ENCODE data around the gene OTOL1.
"Not testable (repeated sequence)": the region's sequence is repeated elsewhere in the genome, so short reads cannot be mapped to it uniquely, and the experiment has no call there.

OTOL1 gene

DNA sequence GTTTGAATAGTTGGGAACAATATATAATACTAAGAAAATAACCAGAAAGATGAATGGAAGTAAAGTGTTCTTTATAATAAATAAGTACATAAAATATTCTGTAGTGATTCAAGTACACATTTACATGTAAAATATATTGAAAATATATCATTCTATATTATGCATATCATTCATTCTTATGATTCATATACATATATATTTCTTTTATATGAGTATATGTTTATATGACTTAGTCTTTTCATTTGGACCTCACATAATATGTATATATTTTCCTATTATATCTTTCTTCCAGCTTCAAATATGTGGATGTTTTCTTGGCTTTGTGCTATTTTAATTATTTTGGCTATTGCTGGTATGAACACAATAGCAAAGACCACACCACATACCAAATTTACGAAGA, at the start of gene OTOL1:
Gene OTOL1 (plus strand): TSS at position 301 of the 400 bp plus-strand sequence. CDS start 0 bp downstream, at position 301.
- in situ Hi-C loops (cut with HindIII; ENCODE audit: low pct_unique_long_range_greater_than_20kb, low sequenced_read_pairs), result no loop called here
- no peak for TF ChIP-seq JUND (IDR thresholded peaks at IDR 0.05; ENCODE audit: low read depth)
- no peak for DNase-seq (ENCODE audit: low read depth in 1 of 2, low spot score in 1 of 2)

- no peak for TF ChIP-seq JUND (IDR thresholded peaks at IDR 0.05; ENCODE audit: low read depth)
- in situ Hi-C loops (cut with HindIII; ENCODE audit: low pct_unique_long_range_greater_than_20kb, low sequenced_read_pairs), result no loop called here
- no peak for DNase-seq (ENCODE audit: low read depth in 1 of 2, low spot score in 1 of 2)
Measured at GRCh38 chr3:161449785-161450184, 46.8 kb upstream of the OTOL1 start.

DNA sequence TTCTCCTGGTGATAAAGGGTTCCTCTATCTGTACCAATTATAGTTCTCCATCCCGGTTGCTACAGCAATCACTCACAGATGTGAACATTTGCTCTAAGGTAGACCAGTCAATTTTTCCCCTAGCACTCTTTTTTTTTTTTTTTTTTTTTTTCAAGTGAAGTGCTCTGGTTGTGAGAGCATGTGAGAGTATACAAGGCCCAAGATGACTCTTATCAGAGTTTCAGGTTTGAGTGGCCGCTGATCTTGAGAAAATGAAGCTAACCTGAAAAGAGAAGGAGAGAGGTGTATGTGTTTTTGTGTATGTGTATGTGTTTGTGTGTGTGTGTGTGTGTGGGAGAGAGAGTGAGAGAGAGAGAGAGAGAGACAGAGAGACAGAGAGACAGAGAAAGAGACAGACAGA, 44.4 kb upstream of the OTOL1 start:
- in situ Hi-C loops (cut with HindIII; ENCODE audit: low pct_unique_long_range_greater_than_20kb, low sequenced_read_pairs), result no loop called here
- no peak for TF ChIP-seq JUND (IDR thresholded peaks at IDR 0.05; ENCODE audit: low read depth)
- no peak for DNase-seq (ENCODE audit: low read depth in 1 of 2, low spot score in 1 of 2)

DNA sequence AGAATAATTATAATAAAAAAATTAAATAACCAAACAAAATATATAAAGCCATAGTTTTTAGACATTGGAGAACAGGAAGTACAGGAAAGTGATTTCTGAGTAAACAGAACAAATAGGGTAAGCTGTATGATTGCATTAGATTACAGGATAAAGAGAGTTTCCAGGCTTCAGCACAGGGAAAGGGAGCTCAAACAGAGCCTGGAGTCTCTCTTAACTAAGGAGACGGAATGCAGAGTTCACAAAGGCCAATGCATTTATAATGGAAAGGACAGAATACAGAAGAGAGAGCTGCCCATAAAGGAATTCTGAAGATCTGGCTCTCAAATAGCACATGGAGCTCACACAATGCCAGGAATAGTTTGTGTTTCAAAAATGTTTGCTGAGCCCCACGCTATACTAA, 42.0 kb upstream of the OTOL1 start:
- peak in 1 of 2 experiments; percentile 12 for DNase-seq (ENCODE audit: low read depth in 1 of 2, low spot score in 1 of 2)

GRCh38 chr3:161455962-161456361, 40.6 kb upstream of the OTOL1 start:
- TF ChIP-seq JUND (IDR thresholded peaks at IDR 0.05; ENCODE audit: low read depth), result no peak
- in situ Hi-C loops (cut with HindIII; ENCODE audit: low pct_unique_long_range_greater_than_20kb, low sequenced_read_pairs), result no loop called here
- no peak for DNase-seq (ENCODE audit: low read depth in 1 of 2, low spot score in 1 of 2)

More for the DNA sequence above, 42.0 kb upstream of the OTOL1 start:
- no peak for TF ChIP-seq JUND (IDR thresholded peaks at IDR 0.05; ENCODE audit: low read depth)
- in situ Hi-C loops (cut with HindIII; ENCODE audit: low pct_unique_long_range_greater_than_20kb, low sequenced_read_pairs), result no loop called here

DNA sequence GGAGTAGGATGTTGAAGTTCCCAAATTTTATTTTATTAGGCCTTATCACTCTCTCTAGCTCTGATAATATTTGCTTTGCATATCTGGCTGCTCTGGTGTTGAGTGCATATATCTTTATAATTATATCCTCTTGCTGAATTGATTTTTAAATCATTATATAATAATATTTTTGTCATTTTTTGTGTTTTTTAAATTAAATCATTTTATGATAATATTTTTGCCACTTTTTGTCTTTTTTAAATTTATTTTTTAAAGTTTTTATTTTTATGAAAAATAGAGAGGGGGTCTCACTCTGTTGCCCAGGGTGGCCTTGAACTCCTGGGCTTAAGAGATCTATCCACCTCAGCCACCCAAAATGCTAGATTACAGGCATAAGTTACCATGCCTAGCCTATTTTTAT, 34.5 kb upstream of the OTOL1 start:
- in situ Hi-C loops (cut with HindIII; ENCODE audit: low pct_unique_long_range_greater_than_20kb, low sequenced_read_pairs), result no loop called here
- DNase-seq (ENCODE audit: low read depth in 1 of 2, low spot score in 1 of 2), result no peak
- TF ChIP-seq JUND (IDR thresholded peaks at IDR 0.05; ENCODE audit: low read depth), result no peak

DNA sequence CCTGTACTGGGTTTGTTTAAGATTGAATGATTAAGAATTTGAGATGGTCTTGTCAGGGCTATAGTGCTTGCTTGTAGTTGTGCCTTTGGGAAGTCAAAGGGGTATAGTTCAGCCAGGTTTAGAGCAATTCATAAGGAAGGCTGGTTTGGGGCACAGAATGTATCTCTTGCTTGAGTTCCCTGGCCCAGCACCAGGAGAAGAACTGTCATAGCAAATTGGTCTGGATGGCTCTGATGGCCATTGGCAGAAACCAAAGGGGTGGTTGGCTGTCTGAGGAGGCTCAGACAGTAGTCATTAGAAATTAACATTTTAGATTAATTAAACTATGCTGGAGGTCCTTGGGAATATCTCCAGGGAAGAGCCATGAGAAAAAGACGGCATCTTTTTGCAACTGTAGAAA, 25.4 kb upstream of the OTOL1 start:
- DNase-seq (ENCODE audit: low read depth in 1 of 2, low spot score in 1 of 2), result no peak
- no peak for TF ChIP-seq JUND (IDR thresholded peaks at IDR 0.05; ENCODE audit: low read depth)
- in situ Hi-C loops (cut with HindIII; ENCODE audit: low pct_unique_long_range_greater_than_20kb, low sequenced_read_pairs), result no loop called here

DNA sequence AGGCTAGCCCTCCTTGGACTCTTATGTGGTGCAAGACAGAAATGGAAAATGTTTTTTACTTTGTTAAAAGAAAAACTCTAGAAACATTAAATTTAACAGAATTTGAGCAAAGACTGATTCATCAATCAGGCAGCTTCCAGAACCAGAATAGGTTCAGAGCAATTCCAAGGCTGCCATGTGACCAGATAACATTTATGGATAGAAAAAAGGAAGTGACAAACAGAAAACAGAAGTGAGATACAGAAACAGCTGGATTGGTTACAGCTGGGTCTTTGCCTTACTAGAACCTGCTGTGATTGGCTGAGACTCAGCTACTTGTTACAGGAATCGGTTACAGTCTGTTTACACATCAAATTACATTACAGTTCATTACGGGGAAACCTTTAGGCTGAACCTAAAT, 22.5 kb upstream of the OTOL1 start:
- TF ChIP-seq JUND (IDR thresholded peaks at IDR 0.05; ENCODE audit: low read depth), result no peak
- DNase-seq (ENCODE audit: low read depth in 1 of 2, low spot score in 1 of 2), result no peak
- in situ Hi-C loops (cut with HindIII; ENCODE audit: low pct_unique_long_range_greater_than_20kb, low sequenced_read_pairs), result no loop called here

- no peak for TF ChIP-seq JUND (IDR thresholded peaks at IDR 0.05; ENCODE audit: low read depth)
- in situ Hi-C loops (cut with HindIII; ENCODE audit: low pct_unique_long_range_greater_than_20kb, low sequenced_read_pairs), result no loop called here
- DNase-seq (ENCODE audit: low read depth in 1 of 2, low spot score in 1 of 2), result no peak
Measured at GRCh38 chr3:161474741-161475140, 21.9 kb upstream of the OTOL1 start.

DNA sequence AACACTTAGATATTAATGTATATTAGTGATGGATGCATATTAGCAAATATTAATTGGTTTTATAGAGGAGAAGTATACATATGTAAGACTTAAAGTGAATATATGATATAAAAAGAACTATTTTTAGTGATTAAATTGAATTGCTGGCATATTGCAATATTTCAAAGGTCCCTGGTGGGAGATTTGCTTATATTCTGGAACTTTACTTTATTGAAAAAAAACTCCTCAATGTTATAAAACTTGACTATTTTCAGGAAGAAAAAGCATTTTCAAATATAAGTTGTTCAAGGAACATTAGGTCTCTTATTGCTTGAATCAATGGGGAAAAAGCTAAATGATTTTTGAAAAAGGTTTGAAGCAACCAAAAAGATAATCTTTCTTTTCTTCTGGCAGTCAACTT, 21.4 kb upstream of the OTOL1 start:
- in situ Hi-C loops (cut with HindIII; ENCODE audit: low pct_unique_long_range_greater_than_20kb, low sequenced_read_pairs), result no loop called here
- no peak for TF ChIP-seq JUND (IDR thresholded peaks at IDR 0.05; ENCODE audit: low read depth)
- no peak for DNase-seq (ENCODE audit: low read depth in 1 of 2, low spot score in 1 of 2)

DNA sequence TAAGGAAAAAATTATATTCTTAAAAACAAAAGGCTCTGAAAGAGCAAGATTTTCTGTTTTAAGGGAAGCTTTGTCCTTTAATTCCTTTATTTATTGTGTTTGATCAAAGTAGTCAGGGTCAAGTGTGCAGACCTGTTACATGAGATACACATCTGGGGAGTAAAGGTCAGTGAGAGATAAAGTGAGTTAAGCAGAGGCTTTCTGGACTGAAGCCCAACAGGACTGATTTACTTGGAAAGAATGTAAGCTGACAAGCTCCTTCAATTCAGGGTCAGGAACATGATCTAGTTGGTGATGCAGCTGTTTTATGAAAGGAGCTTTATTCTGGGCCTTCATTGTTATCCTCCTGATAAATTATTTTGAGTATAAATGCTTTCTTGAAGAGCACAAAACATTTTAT, 20.7 kb upstream of the OTOL1 start:
- DNase-seq (ENCODE audit: low read depth in 1 of 2, low spot score in 1 of 2), result no peak

DNA sequence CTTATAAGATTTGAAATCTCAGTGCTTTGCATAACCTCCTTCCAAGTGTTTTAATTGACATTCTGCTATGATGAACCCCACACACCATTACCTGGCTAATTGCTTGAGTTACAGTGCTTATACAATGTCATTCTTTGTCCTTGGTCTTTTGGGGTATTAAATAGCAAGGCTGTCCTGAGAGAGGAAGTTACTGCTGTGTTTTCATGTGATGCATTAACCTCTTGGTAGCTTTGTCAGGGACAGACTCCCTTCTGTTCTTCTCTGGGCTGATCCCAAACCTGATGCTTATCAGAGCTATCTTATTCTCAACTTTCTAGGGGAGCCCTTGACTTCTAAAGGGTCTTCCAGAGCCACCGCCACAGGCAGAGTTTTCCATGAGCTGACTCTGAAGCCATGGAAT, 12.4 kb upstream of the OTOL1 start:
- TF ChIP-seq JUND (IDR thresholded peaks at IDR 0.05; ENCODE audit: low read depth), result no peak
- in situ Hi-C loops (cut with HindIII; ENCODE audit: low pct_unique_long_range_greater_than_20kb, low sequenced_read_pairs), result no loop called here
- DNase-seq (ENCODE audit: low read depth in 1 of 2, low spot score in 1 of 2), result no peak

More for the DNA sequence above, 20.7 kb upstream of the OTOL1 start:
- in situ Hi-C loops (cut with HindIII; ENCODE audit: low pct_unique_long_range_greater_than_20kb, low sequenced_read_pairs), result no loop called here
- no peak for TF ChIP-seq JUND (IDR thresholded peaks at IDR 0.05; ENCODE audit: low read depth)

GRCh38 chr3:161488284-161488683, 8.3 kb upstream of the OTOL1 start:
- DNase-seq (ENCODE audit: low read depth in 1 of 2, low spot score in 1 of 2); in situ Hi-C loops (cut with HindIII; ENCODE audit: low pct_unique_long_range_greater_than_20kb, low sequenced_read_pairs): not testable (repeated sequence)

GRCh38 chr3:161489395-161489794, 7.2 kb upstream of the OTOL1 start:
- DNase-seq (ENCODE audit: low read depth in 1 of 2, low spot score in 1 of 2), result no peak
- in situ Hi-C loops (cut with HindIII; ENCODE audit: low pct_unique_long_range_greater_than_20kb, low sequenced_read_pairs), result no loop called here

GRCh38 chr3:161490845-161491244, 5.8 kb upstream of the OTOL1 start:
- in situ Hi-C loops (cut with HindIII; ENCODE audit: low pct_unique_long_range_greater_than_20kb, low sequenced_read_pairs); DNase-seq (ENCODE audit: low read depth in 1 of 2, low spot score in 1 of 2): not testable (repeated sequence)

More at GRCh38 chr3:161489395-161489794, 7.2 kb upstream of the OTOL1 start:
- no peak for TF ChIP-seq JUND (IDR thresholded peaks at IDR 0.05; ENCODE audit: low read depth)
